Measurements from ENCODE around the gene CCDC91.

DNA sequence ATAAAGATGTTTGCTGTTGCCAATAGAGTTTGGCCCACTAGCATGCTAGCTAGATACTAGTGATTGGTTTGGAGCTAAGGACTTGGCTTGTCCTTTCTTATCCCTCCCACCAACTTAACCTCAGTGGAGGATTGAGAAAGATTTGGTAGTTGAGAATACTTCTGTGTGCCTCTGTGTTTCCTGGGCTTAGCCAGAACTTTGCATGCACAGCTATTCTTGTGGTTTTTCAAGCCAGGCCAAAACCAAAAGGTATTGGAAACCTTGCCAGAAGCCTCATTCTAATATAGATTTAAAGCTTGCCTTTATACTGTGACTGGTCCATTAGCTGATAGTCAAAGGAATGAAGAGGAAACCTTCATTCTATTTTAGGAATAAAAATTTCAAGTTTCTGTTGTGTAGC is 188.5 kb downstream of the CCDC91 start:
- TF ChIP-seq PKNOX1 (IDR thresholded peaks at IDR 0.05) (no peak), NFRKB (IDR thresholded peaks at IDR 0.05) (no peak), FOXM1 (IDR thresholded peaks at IDR 0.05; ENCODE audit: borderline replicate concordance) (no peak), ZNF384 (IDR thresholded peaks at IDR 0.05) (no peak), TARDBP (IDR thresholded peaks at IDR 0.05) (no peak)
